Central memory CD4-positive, alpha-beta T cell (primary cell): ENCODE results near the gene HEYL.

ENCODE experiments used
- DNase-seq: peaks from one replicate; pipeline ENCODE4 v3.0.0; 2022

HEYL gene

GRCh38 chr1:39596163-39596562, 43.3 kb downstream of the HEYL start:
- no peak for DNase-seq

GRCh38 chr1:39593386-39593785, 46.1 kb downstream of the HEYL start:
- DNase-seq, result no peak

GRCh38 chr1:39592069-39592468, 47.4 kb downstream of the HEYL start:
- no peak for DNase-seq

DNA sequence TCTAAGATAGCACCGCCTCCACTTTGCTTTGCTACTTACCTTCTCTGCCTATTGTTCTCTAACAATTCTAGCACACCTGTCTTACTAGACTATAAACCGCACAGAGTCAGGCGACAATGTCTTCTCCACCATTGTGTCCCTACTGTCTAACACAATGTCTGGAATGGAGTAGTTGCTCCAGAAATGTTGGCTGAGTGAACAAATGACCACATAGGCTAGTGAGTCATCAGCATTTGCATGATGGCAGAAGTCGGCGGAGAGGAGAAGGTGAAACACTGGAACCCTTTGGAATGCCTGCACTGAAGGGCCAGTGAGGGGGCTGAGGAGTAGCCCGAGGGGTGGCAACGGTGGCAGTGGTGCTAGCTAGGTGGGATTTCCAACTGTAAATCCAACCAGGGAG, 48.9 kb downstream of the HEYL start:
- DNase-seq, result no peak

- DNase-seq, result no peak
These were observed 53.5 kb downstream of the HEYL start for GRCh38 chr1:39585933-39586332.

DNA sequence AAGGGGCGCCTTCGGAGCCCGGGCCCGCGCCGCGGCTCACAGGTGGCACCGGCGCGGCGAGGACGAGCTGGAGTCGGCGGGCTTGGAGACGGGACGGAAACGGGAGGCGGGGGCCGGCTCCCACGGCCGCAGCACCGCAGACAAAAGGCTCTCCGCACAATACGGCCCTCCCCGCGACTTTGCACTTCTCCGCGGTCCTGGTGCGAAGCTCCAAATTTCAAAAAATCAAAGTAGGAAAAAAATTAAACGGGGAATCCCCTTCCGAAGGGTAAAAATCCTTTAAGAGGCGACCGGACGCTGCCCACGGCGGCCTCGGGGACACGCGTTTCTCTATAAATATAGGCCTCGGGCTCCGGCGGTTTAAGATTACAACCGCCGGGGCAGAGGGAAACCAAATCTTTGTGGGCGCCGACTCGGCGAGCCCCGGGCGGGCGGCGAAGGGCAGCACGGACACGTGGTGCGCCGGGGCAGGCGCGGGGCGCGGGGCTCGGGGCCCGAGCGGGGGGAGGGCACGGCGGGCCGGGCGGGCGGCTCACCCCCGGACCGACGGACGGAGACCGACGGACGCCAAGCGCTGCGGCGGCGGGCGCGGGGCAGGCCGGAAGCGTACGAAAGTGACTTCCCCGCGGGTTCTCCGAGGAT, 63.3 kb downstream of the HEYL start:
- DNase-seq, result peak; percentile 39

DNA sequence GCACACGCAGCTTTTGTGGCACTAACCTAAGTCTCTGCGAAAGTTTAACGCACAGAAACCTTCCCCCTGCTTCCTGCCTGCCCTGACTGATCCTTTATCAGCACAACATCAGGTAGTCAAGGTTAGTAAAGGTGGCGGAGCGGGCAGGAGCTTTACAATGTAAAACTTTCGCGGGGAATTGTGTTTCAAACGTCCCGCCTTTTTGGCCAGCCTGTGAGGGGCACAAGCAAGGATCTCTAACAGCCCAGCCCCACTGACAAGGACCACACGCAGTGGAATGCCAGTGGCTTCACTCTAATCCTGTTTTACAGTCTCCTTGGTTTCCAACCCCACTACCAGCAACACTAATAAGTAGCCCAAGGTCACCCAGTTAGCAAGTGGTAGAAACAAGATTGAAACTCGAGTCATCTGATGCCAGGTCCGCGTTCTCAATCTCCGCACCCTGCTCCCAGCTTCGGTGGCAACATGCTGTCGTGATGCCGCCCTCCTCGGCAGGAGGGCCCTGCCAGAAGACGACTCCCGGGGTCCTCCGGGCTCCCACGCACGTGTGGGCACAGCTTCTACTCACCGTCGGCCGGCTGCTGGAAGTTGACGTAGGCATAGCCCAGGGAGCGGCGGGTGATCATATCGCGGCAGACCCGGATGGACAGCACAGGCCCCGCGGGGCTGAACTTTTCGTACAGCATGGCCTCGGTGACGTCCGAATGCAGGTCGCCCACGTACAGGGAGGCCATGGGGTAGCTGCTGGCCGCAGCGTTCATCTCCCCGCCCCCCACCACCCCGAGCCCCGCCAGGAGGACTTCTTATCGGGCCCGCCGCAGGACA, 64.0 kb downstream of the HEYL start:
- DNase-seq, result peak; percentile 58

DNA sequence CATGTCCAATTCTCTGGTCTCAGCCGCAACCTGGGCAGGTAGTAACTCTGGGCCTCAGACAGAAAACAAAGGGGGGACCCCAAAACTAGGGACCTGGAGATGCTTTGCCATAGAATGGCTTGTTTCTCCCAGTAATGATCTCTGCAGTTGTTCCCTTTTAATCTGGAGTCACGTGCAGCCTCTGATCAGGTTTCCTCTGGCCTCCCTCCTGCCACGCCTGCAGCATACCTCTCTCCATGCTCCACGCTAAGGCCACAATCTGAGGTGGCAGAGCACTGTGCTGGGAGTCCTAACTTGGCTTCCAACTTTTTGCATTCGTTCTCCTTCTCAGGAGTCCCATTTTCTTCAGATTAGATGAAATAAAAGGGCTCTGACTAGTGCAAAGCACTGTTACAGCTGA, 64.8 kb downstream of the HEYL start:
- no peak for DNase-seq
